OCI-LY3 (cell line): ENCODE data around the gene MMRN2.
"Not testable (repeated sequence)": the region's sequence is repeated elsewhere in the genome, so short reads cannot be mapped to it uniquely, and the experiment has no call there.

Experiments used
- H2AFZ ChIP-seq: fragments of 200-600, 300-600 bp; shearing (Covaris generic); 2 replicates; pipeline ENCODE4 v1.6.0; 2014; ENCODE audit warnings: antibody characterized with exemption, low read depth, low read length
- H3K27ac ChIP-seq: fragments of 200-600, 300-600 bp; sonication (generic); 2 replicates; pipeline ENCODE4 v1.5.1; 2014; ENCODE audit warnings: mild to moderate bottlenecking, low read length, moderate library complexity, mixed read lengths
- H3K27me3 ChIP-seq: fragments of 200-600, 300-600 bp; sonication (generic); 2 replicates; pipeline ENCODE4 v1.6.1; 2014; ENCODE audit warnings: low read depth, low read length, mixed read lengths
- H3K36me3 ChIP-seq: fragments of 200-600, 300-600 bp; sonication (generic); replicated peaks from 2 replicates; pipeline ENCODE3; 2014; ENCODE audit warnings: low read depth, low read length, mixed read lengths
- H3K4me1 ChIP-seq: fragments of 300-600, 200-600 bp; sonication (generic); 2 replicates; pipeline ENCODE4 v1.6.1; 2014; ENCODE audit warnings: low read length, mixed read lengths
- H3K4me2 ChIP-seq: fragments of 200-600, 300-600 bp; sonication (generic); 2 replicates; pipeline ENCODE4 v1.6.1; 2014; ENCODE audit warnings: low read length, mixed read lengths
- H3K4me3 ChIP-seq: fragments of 300-600, 200-600 bp; sonication (generic); 2 replicates; pipeline ENCODE4 v1.5.1; 2014; ENCODE audit warnings: antibody characterized with exemption, mild to moderate bottlenecking, low read length, moderate library complexity
- H3K79me2 ChIP-seq: fragments of 300-600, 200-600 bp; shearing (Covaris generic); 2 replicates; pipeline ENCODE4 v1.6.1; 2014; ENCODE audit warnings: mild to moderate bottlenecking, low read length, mixed read lengths
- H3K9ac ChIP-seq: fragments of 300-600, 200-600 bp; shearing (Covaris generic); 2 replicates; pipeline ENCODE4 v1.6.0; 2014; ENCODE audit warnings: mild to moderate bottlenecking, low read length, moderate library complexity
- H3K9me3 ChIP-seq: fragments of 200-600, 300-600 bp; shearing (Covaris generic); 2 replicates; pipeline ENCODE4 v1.6.1; 2014; ENCODE audit warnings: low read length, mixed read lengths; ENCODE audit not compliant: insufficient read depth
- H4K20me1 ChIP-seq: fragments of 200-600, 300-600 bp; sonication (generic); 2 replicates; pipeline ENCODE4 v1.6.1; 2016; ENCODE audit warnings: low read length, mixed read lengths; ENCODE audit not compliant: insufficient read depth
- EZH2phosphoT487 ChIP-seq: fragments of 200-600 bp; shearing (Covaris generic); IDR thresholded peaks from 2 replicates; pipeline ENCODE4 v1.6.1; 2018; ENCODE audit warnings: antibody characterized with exemption, mixed run types, low read depth
- TF ChIP-seq, protein P1 (sequence below): fragments of 200-600, 300-600 bp; sonication (generic); IDR thresholded peaks from 2 replicates; pipeline ENCODE4 v1.5.1; 2014; ENCODE audit warnings: antibody characterized with exemption, low read length, low read depth

The MMRN2 gene

GRCh38 chr10:86938260-86938659 lies 19.2 kb downstream of the MMRN2 start:
- Histone ChIP-seq H3K36me3 (peaks cover 6% of the 10 kb centered on the region), H3K9ac (no peak overlapping the region), H3K4me1 (no peaks in the 10 kb centered on the region), H3K4me3 (no peak overlapping the region), H3K9me3 (no peaks in the 10 kb centered on the region), H4K20me1 (no peaks in the 10 kb centered on the region), H3K4me2 (no peak overlapping the region), H3K79me2 (no peaks in the 10 kb centered on the region), H3K27me3 (no peaks in the 10 kb centered on the region), H2AFZ (no peak overlapping the region), H3K27ac (no peak overlapping the region)
- no peak for TF ChIP-seq EZH2phosphoT487
- TF ChIP-seq, protein P1, sequence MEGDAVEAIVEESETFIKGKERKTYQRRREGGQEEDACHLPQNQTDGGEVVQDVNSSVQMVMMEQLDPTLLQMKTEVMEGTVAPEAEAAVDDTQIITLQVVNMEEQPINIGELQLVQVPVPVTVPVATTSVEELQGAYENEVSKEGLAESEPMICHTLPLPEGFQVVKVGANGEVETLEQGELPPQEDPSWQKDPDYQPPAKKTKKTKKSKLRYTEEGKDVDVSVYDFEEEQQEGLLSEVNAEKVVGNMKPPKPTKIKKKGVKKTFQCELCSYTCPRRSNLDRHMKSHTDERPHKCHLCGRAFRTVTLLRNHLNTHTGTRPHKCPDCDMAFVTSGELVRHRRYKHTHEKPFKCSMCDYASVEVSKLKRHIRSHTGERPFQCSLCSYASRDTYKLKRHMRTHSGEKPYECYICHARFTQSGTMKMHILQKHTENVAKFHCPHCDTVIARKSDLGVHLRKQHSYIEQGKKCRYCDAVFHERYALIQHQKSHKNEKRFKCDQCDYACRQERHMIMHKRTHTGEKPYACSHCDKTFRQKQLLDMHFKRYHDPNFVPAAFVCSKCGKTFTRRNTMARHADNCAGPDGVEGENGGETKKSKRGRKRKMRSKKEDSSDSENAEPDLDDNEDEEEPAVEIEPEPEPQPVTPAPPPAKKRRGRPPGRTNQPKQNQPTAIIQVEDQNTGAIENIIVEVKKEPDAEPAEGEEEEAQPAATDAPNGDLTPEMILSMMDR: no peak

DNA sequence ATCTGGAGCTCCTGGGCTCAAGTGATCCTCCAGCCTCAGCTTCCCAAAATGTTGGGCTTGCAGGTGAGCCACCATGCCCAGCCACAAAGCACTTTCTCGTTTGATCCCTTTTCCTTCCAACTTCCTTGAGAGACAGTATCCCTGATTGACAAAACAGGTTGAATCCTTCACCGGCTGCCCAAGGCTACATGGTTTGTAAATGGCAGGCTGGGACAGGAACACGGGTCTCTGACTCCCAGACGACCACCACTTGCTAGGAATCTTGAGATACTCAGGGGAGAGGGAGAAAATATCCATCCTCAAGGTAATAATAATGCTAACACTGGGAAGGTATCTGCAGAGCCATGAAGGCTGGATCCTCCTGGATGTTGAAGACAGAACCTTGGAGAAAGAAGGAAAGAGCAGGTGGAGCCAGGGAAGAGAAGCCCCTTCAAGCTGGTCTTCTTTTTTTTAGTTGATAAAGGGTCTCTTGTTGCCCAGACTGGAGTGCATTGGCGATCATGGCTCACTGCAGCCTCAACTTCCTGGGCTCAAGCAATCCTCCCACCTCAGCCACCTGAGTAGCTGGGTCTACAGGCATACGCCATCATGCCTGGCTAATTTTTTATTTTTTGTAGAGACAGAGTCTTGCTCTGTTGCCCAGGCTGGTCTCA lies 19.8 kb downstream of the MMRN2 start:
- no peak overlapping the region for H3K27ac ChIP-seq
- H3K79me2 ChIP-seq: no peaks in the 10 kb centered on the region
- H4K20me1 ChIP-seq: no peaks in the 10 kb centered on the region
- no peaks in the 10 kb centered on the region for H3K9me3 ChIP-seq
- TF ChIP-seq, protein P1: no peak
- TF ChIP-seq EZH2phosphoT487: no peak
- peaks cover 6% of the 10 kb centered on the region for H3K36me3 ChIP-seq
- no peak overlapping the region for H2AFZ ChIP-seq
- no peaks in the 10 kb centered on the region for H3K27me3 ChIP-seq
- H3K4me2 ChIP-seq: no peak overlapping the region
- no peaks in the 10 kb centered on the region for H3K4me1 ChIP-seq
- no peak overlapping the region for H3K9ac ChIP-seq
- H3K4me3 ChIP-seq: no peak overlapping the region

GRCh38 chr10:86936661-86937501 lies 20.5 kb downstream of the MMRN2 start:
- H4K20me1 ChIP-seq: no peaks in the 10 kb centered on the region
- H3K27me3 ChIP-seq: no peaks in the 10 kb centered on the region
- no peaks in the 10 kb centered on the region for H3K79me2 ChIP-seq
- H3K36me3 ChIP-seq: peaks cover 6% of the 10 kb centered on the region
- no peaks in the 10 kb centered on the region for H3K4me1 ChIP-seq
- H3K4me2 ChIP-seq: no peak overlapping the region
- H3K9me3 ChIP-seq: no peaks in the 10 kb centered on the region
- no peak overlapping the region for H3K9ac ChIP-seq
- no peak overlapping the region for H2AFZ ChIP-seq
- H3K27ac ChIP-seq: no peak overlapping the region
- H3K4me3 ChIP-seq: no peak overlapping the region
- no peak for TF ChIP-seq EZH2phosphoT487
- TF ChIP-seq, protein P1: no peak

DNA sequence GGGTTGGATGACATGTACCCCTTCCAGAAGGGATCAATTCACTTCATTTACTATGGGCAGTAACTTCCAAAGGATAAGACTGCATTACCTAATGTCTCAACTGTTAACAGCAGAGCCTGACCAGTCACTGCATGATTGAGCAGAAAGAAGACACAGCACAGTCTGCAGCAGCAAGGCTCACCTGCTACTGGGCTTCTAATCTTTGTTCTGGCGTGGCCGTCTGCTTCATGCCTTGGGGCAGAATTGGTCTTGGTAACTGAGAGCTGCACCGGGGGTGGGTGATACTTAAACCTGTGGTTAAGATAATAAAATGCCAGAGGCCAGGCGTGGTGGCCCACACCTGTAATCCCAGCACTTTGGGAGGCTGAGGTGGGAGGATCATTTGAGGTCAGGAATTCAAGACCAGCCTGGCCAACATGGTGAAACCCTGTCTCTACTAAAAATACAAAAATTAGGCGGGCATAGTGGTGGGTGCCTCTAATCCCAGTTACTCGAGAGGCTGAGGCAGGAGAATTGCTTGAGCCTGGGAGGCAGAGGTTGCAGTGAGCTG lies 23.2 kb downstream of the MMRN2 start:
- H3K4me2 ChIP-seq, H3K4me3 ChIP-seq, H3K27ac ChIP-seq, H4K20me1 ChIP-seq, H3K79me2 ChIP-seq, H3K4me1 ChIP-seq, H3K36me3 ChIP-seq, H3K27me3 ChIP-seq, H2AFZ ChIP-seq, H3K9ac ChIP-seq, H3K9me3 ChIP-seq: not testable (repeated sequence)
